Subcutaneous abdominal adipose tissue (tissue), 5 donors: ENCODE data around the gene DSCAML1.

ENCODE experiments used
- H3K27ac ChIP-seq: one replicate; pipeline ENCODE4 v1.7.0; 2013; ENCODE audit warnings: low read depth, mild to moderate bottlenecking, inconsistent platforms, low read length, moderate library complexity
- H3K27me3 ChIP-seq, 5 donors: one replicate each; pipeline ENCODE4 v1.7.0; 2013; ENCODE audit warnings: low read length in 5 of 5, inconsistent platforms in 1 of 5; ENCODE audit not compliant: control insufficient read depth in 5 of 5, insufficient read depth in 4 of 5
- H3K36me3 ChIP-seq, 5 donors: one replicate each; pipeline ENCODE4 v1.7.0; 2013; ENCODE audit warnings: low read length in 5 of 5; ENCODE audit not compliant: control insufficient read depth in 5 of 5, insufficient read depth in 5 of 5
- H3K4me1 ChIP-seq, 5 donors: one replicate each; pipeline ENCODE4 v1.7.0; 2013; ENCODE audit warnings: low read length in 5 of 5, mild to moderate bottlenecking in 3 of 5, moderate library complexity in 1 of 5; ENCODE audit not compliant: control insufficient read depth in 5 of 5, insufficient read depth in 5 of 5
- H3K4me3 ChIP-seq, 5 donors: one replicate each; pipeline ENCODE4 v1.7.0; 2013; ENCODE audit warnings: low read length in 5 of 5, low read depth in 1 of 5
- H3K9ac ChIP-seq, 5 donors: one replicate each; pipeline ENCODE4 v1.7.0; 2013; ENCODE audit warnings: low read length in 5 of 5, mild to moderate bottlenecking in 4 of 5, moderate library complexity in 3 of 5
- H3K9me3 ChIP-seq, 5 donors: one replicate each; pipeline ENCODE4 v1.7.0; 2013; ENCODE audit warnings: low read length in 5 of 5; ENCODE audit not compliant: control insufficient read depth in 5 of 5
- donor health status: healthy.
- donor health status: healthy.
- donor health status: healthy.
- donor health status: healthy.
- donor health status: healthy.

DSCAML1 gene

GRCh38 chr11:117549417-117549816 is 247.6 kb downstream of the DSCAML1 start:
- H3K36me3 ChIP-seq = no peaks in the 10 kb centered on the region
- peaks cover 0 to 6% (median 0%) of the 10 kb centered on the region in 5 donors for H3K27me3 ChIP-seq
- H3K4me1 ChIP-seq = no peaks in the 10 kb centered on the region
- H3K27ac ChIP-seq = no peak overlapping the region
- no peak overlapping the region for H3K4me3 ChIP-seq
- no peak overlapping the region for H3K9ac ChIP-seq
- peaks cover 0 to 3% (median 0%) of the 10 kb centered on the region in 5 donors for H3K9me3 ChIP-seq

GRCh38 chr11:117548876-117549275 is 248.1 kb downstream of the DSCAML1 start:
- H3K9me3 ChIP-seq = peaks cover 0 to 3% (median 2%) of the 10 kb centered on the region in 5 donors
- no peaks in the 10 kb centered on the region for H3K36me3 ChIP-seq
- peaks cover 0 to 6% (median 0%) of the 10 kb centered on the region in 5 donors for H3K27me3 ChIP-seq
- peaks cover 0 to under 1% (median 0%) of the 10 kb centered on the region in 5 donors for H3K4me1 ChIP-seq
- no peak overlapping the region for H3K4me3 ChIP-seq
- H3K9ac ChIP-seq = no peak overlapping the region
- no peak overlapping the region for H3K27ac ChIP-seq

GRCh38 chr11:117547946-117548345 is 249.1 kb downstream of the DSCAML1 start:
- Histone ChIP-seq H3K4me3 (no peak overlapping the region), H3K27me3 (peaks cover 0 to 8% (median 2%) of the 10 kb centered on the region in 5 donors), H3K27ac (no peak overlapping the region), H3K9me3 (peaks cover 5 to 11% (median 6%) of the 10 kb centered on the region in 5 donors), H3K9ac (no peak overlapping the region), H3K36me3 (no peaks in the 10 kb centered on the region), H3K4me1 (peaks cover 0 to 3% (median 0%) of the 10 kb centered on the region in 5 donors)

GRCh38 chr11:117547195-117547850 is 249.7 kb downstream of the DSCAML1 start:
- H3K27ac ChIP-seq = no peak overlapping the region

GRCh38 chr11:117546431-117547194 is 250.4 kb downstream of the DSCAML1 start:
- H3K9me3 ChIP-seq = peaks cover 5 to 11% (median 7%) of the 10 kb centered on the region in 5 donors
- H3K9ac ChIP-seq = no peak overlapping the region
- no peak overlapping the region for H3K4me3 ChIP-seq
- H3K36me3 ChIP-seq = no peaks in the 10 kb centered on the region
- H3K27me3 ChIP-seq = peaks cover 0 to 8% (median 2%) of the 10 kb centered on the region in 5 donors
- H3K4me1 ChIP-seq = peaks cover 0 to 3% (median 0%) of the 10 kb centered on the region in 5 donors
- no peak overlapping the region for H3K27ac ChIP-seq

More at GRCh38 chr11:117547195-117547850, 249.7 kb downstream of the DSCAML1 start:
- H3K27me3 ChIP-seq = peaks cover 0 to 8% (median 2%) of the 10 kb centered on the region in 5 donors
- peaks cover 5 to 11% (median 7%) of the 10 kb centered on the region in 5 donors for H3K9me3 ChIP-seq
- H3K4me3 ChIP-seq = no peak overlapping the region
- no peaks in the 10 kb centered on the region for H3K36me3 ChIP-seq
- no peak overlapping the region for H3K9ac ChIP-seq
- peaks cover 0 to 3% (median 0%) of the 10 kb centered on the region in 5 donors for H3K4me1 ChIP-seq

DNA sequence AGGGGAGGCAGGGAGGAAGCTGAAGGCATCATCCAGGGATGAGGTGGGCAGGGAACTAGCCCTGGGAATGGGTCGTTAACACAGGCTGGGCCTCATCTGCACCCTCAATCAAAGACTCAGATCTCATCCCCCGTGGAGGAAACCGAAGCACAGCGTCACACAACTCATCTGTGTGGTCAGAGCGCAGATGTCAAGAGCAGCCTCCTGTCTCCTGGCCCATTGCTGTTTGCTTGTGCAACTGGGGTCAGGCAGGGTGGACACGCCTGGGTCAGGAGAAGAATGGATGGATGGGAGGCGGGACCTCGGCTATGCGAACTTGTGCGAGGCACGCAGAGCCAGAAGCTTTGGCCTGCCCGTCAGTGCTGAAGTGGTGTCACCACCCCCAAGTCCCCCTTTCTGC is 251.3 kb downstream of the DSCAML1 start:
- H3K9ac ChIP-seq = no peak overlapping the region
- H3K27ac ChIP-seq = no peak overlapping the region
- H3K36me3 ChIP-seq = no peaks in the 10 kb centered on the region

GRCh38 chr11:117544130-117544800 is 252.8 kb downstream of the DSCAML1 start:
- H3K27me3 ChIP-seq = peaks cover 0 to 8% (median 2%) of the 10 kb centered on the region in 5 donors
- H3K27ac ChIP-seq = no peak overlapping the region
- peaks cover 0 to 3% (median 0%) of the 10 kb centered on the region in 5 donors for H3K4me1 ChIP-seq
- no peak overlapping the region for H3K4me3 ChIP-seq
- H3K9me3 ChIP-seq = peaks cover 5 to 11% (median 7%) of the 10 kb centered on the region in 5 donors
- H3K9ac ChIP-seq = no peak overlapping the region
- H3K36me3 ChIP-seq = no peaks in the 10 kb centered on the region

More for the DNA sequence above, 251.3 kb downstream of the DSCAML1 start:
- Histone ChIP-seq H3K4me3 (no peak overlapping the region), H3K9me3 (peaks cover 5 to 11% (median 7%) of the 10 kb centered on the region in 5 donors), H3K4me1 (peaks cover 0 to 3% (median 0%) of the 10 kb centered on the region in 5 donors), H3K27me3 (peaks cover 0 to 8% (median 2%) of the 10 kb centered on the region in 5 donors)

GRCh38 chr11:117541211-117541610 is 255.8 kb downstream of the DSCAML1 start:
- peaks cover 0 to 3% (median 2%) of the 10 kb centered on the region in 5 donors for H3K4me1 ChIP-seq
- no peak overlapping the region for H3K27ac ChIP-seq
- H3K9me3 ChIP-seq = peaks cover 5 to 11% (median 7%) of the 10 kb centered on the region in 5 donors
- H3K9ac ChIP-seq = no peak overlapping the region
- H3K27me3 ChIP-seq = peaks cover 0 to 5% (median 2%) of the 10 kb centered on the region in 5 donors
- no peak overlapping the region for H3K4me3 ChIP-seq
- H3K36me3 ChIP-seq = no peaks in the 10 kb centered on the region

DNA sequence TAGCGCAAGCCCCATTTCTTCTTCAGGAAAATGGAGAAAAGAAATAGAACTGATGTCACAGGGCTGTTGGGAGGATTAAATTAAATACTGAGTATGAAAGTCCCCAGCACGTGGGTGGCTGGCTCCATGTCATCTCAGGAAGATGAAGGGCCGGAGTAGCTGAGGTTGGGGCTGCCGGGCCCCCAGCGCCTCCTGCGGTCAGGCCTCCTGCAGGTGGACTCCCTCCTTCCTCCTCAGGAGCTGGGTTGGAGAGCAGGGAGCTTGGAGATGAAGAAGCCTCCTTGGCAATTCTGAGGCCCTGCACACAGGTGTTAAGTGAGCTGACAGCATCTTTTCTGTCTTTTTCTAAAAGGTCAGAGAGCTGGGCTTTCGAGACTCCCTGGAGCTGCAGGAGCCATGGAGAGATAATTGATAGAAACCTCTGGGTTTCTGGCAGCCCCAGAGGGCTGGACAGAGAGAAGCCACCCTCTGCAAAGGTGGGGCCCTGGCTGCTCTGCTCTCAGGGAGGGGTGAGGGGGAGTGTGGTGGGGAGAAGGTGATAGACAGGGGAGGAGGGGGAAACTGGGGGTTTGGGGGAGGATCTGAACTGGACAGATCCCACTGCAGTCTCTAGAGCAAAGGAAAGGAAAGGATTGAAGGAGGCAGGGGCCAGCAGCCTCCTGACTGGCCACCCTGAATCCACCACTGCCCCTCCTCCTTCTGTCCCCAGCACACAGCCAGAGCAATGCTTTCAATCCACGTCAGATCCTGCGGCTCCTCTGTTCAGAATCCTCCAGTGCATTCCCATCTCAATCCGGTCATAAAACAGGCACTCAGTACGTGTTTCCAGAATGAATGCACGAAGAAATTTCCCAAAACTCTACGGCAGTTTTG is 258.5 kb downstream of the DSCAML1 start:
- Histone ChIP-seq H3K4me3 (no peak overlapping the region), H3K9me3 (peaks cover 5 to 6% (median 5%) of the 10 kb centered on the region in 5 donors), H3K9ac (no peak overlapping the region), H3K27me3 (peaks cover 0 to 3% (median 2%) of the 10 kb centered on the region in 5 donors), H3K36me3 (no peaks in the 10 kb centered on the region), H3K27ac (no peak overlapping the region), H3K4me1 (peaks cover 0 to 15% (median 12%) of the 10 kb centered on the region in 5 donors)
